GM12878 (cell line): ENCODE data around the gene SPI1. TPM values are rescaled to one million over a fixed set of nuclear protein-coding genes. Genes with fewer than 3 reads are reported as not detected.

Experiments
- ATAC-seq: fragments of 200-7000 bp; cut with Tn5 transposase; 3 replicates; pipeline ENCODE4 v1.9.1; 2020; ENCODE audit warnings: mild to moderate bottlenecking, moderate library complexity
- BruUV-seq: library from RNA; stranded (reverse); fragments of 400-500 nt; replicated peaks from 2 replicates; lab custom pipeline; 2021; lab: Mats Ljungman, UMichigan
- CTCF ChIA-PET: fragments of 300-600 bp; sonication (Branson Sonifier 250); formaldehyde crosslinking; extraction: SDS; loops from one replicate; lab custom pipeline; 2021; ENCODE audit warnings: inconsistent platforms; lab: Yijun Ruan, JAX
- POLR2A ChIA-PET: fragments of 350-600 bp; formaldehyde crosslinking; extraction: SDS; loops from one replicate; lab custom pipeline; 2021; ENCODE audit warnings: inconsistent platforms; lab: Charles Lee
- RAD21 ChIA-PET: fragments of 300-600 bp; sonication (Branson Sonifier 250); formaldehyde crosslinking; loops from one replicate; lab custom pipeline; 2023; ENCODE audit warnings: antibody characterized with exemption; ENCODE audit not compliant: unreplicated experiment; lab: Charles Lee
- SMC1A ChIA-PET: fragments of 300-600 bp; sonication (Branson Sonifier 250); formaldehyde crosslinking; loops from one replicate; lab custom pipeline; 2023; ENCODE audit not compliant: unreplicated experiment, uncharacterized antibody; lab: Charles Lee
- DNase-seq: peaks from one replicate; pipeline ENCODE4 v3.0.0-alpha.2; 2011; ENCODE audit warnings: low read depth, low spot score
- FAIRE-seq: peaks from 3 replicates; lab custom pipeline; 2011; peaks lifted over from hg19 to GRCh38; lab: Jason Lieb, UNC
- H2AFZ ChIP-seq: 2 replicates; pipeline ENCODE4 v1.6.0; 2011; ENCODE audit warnings: low read depth, low read length, control low read depth; ENCODE audit not compliant: control insufficient read depth
- H3K27ac ChIP-seq: 2 replicates; pipeline ENCODE4 v1.5.1; 2011; ENCODE audit warnings: control low read depth; ENCODE audit not compliant: control insufficient read depth, insufficient read depth
- H3K27me3 ChIP-seq, 2 experiments: replicated peaks in 1 of 2; 2 replicates each; pipeline versions ENCODE4 v1.6.0 to v1.6.1; 2011; ENCODE audit warnings: low read length in 1 of 2; ENCODE audit not compliant: control insufficient read depth in 2 of 2, insufficient read depth in 2 of 2
- H3K36me3 ChIP-seq, 2 experiments: 2 replicates each; pipeline ENCODE4 v1.5.1; 2011; ENCODE audit warnings: low read length in 1 of 2; ENCODE audit not compliant: control insufficient read depth in 2 of 2, insufficient read depth in 2 of 2
- H3K4me1 ChIP-seq: 2 replicates; pipeline ENCODE4 v1.6.1; 2011; ENCODE audit warnings: mild to moderate bottlenecking, low read length, moderate library complexity, mixed read lengths; ENCODE audit not compliant: control insufficient read depth, insufficient read depth
- H3K4me2 ChIP-seq: 2 replicates; pipeline ENCODE4 v1.6.0; 2011; ENCODE audit warnings: control low read depth; ENCODE audit not compliant: control insufficient read depth, insufficient read depth
- H3K4me3 ChIP-seq: fragments of 200-600 bp; sonication (generic); 2 replicates; pipeline ENCODE4 v1.5.1; 2016
- H3K79me2 ChIP-seq: 2 replicates; pipeline ENCODE4 v1.6.0; 2011; ENCODE audit warnings: low read length; ENCODE audit not compliant: control insufficient read depth, insufficient read depth
- H3K9ac ChIP-seq: 2 replicates; pipeline ENCODE4 v1.8.0; 2011; ENCODE audit warnings: low read length, control low read depth, mixed read lengths; ENCODE audit not compliant: control insufficient read depth, insufficient read depth
- H3K9me3 ChIP-seq: replicated peaks from 3 replicates; pipeline ENCODE4 v1.5.1; 2011; ENCODE audit warnings: mild to moderate bottlenecking, low read length; ENCODE audit not compliant: control insufficient read depth, insufficient read depth
- H4K20me1 ChIP-seq: 2 replicates; pipeline ENCODE4 v1.6.0; 2011; ENCODE audit not compliant: control insufficient read depth, insufficient read depth
- BRCA1 ChIP-seq: IDR thresholded peaks from 2 replicates; pipeline ENCODE4 v1.6.1; 2011; ENCODE audit warnings: low read depth, low read length, improper control_type of control experiment
- CTCF ChIP-seq, 3 experiments: IDR thresholded peaks in 2 of 3; conservative IDR thresholded peaks in 1 of 3; 2 replicates each; pipeline ENCODE4 v1.5.1; 2011; ENCODE audit warnings: low read depth in 3 of 3, low read length in 3 of 3, mild to moderate bottlenecking in 3 of 3, control low read depth in 2 of 3, moderate library complexity in 2 of 3, inconsistent platforms in 1 of 3, mixed read lengths in 1 of 3; ENCODE audit not compliant: control insufficient read depth in 2 of 3, insufficient read depth in 1 of 3; ENCODE audit errors: extremely low read depth in 1 of 3
- KDM1A ChIP-seq: fragments of 200-600 bp; sonication (generic); IDR thresholded peaks from 2 replicates; pipeline ENCODE4 v1.6.1; 2016; ENCODE audit warnings: borderline replicate concordance
- MTA2 ChIP-seq: fragments of 450-650 bp; IDR thresholded peaks from 2 replicates; pipeline ENCODE4 v1.6.1; 2016; ENCODE audit warnings: low read depth, mild to moderate bottlenecking, moderate library complexity
- PAX8 ChIP-seq: fragments of 450-650 bp; IDR thresholded peaks from 2 replicates; pipeline ENCODE4 v1.6.1; 2017; ENCODE audit warnings: mild to moderate bottlenecking, moderate library complexity
- POLR2AphosphoS2 ChIP-seq: IDR thresholded peaks from 2 replicates; pipeline ENCODE4 v1.6.1; 2011; ENCODE audit warnings: low read depth, mild to moderate bottlenecking, low read length, improper control_type of control experiment, moderate library complexity
- RAD21 ChIP-seq: IDR thresholded peaks from 2 replicates; pipeline ENCODE4 v1.6.1; 2011; ENCODE audit warnings: mild to moderate bottlenecking, low read depth, low read length, moderate library complexity; ENCODE audit not compliant: insufficient read depth
- RUNX3 ChIP-seq: IDR thresholded peaks from 2 replicates; pipeline ENCODE4 v1.6.1; 2012; ENCODE audit warnings: low read length, inconsistent platforms
- SMARCA5 ChIP-seq: fragments of 450-650 bp; IDR thresholded peaks from 2 replicates; pipeline ENCODE4 v1.6.1; 2017; ENCODE audit warnings: mild to moderate bottlenecking
- SMC3 ChIP-seq: IDR thresholded peaks from 2 replicates; pipeline ENCODE4 v1.6.1; 2011; ENCODE audit warnings: low read length, improper control_type of control experiment, borderline replicate concordance
- SUPT20H ChIP-seq: IDR thresholded peaks from 2 replicates; pipeline ENCODE4 v1.6.1; 2011; ENCODE audit warnings: low read depth, mild to moderate bottlenecking, low read length, moderate library complexity, borderline replicate concordance; ENCODE audit not compliant: control insufficient read depth
- TARDBP ChIP-seq: IDR thresholded peaks from 2 replicates; pipeline ENCODE4 v1.6.1; 2016; ENCODE audit warnings: borderline replicate concordance
- ZBED1 ChIP-seq: IDR thresholded peaks from 2 replicates; pipeline ENCODE4 v1.6.1; 2016; ENCODE audit warnings: borderline replicate concordance
- WGBS: methylation state at CpG from one replicate; pipeline ENCODE4 v1.1.6; 2016; ENCODE audit warnings: low lambda C conversion rate; ENCODE audit not compliant: insufficient replicate concordance, insufficient coverage; ENCODE audit errors: missing lambda C conversion rate; 5-methylcytosine and 5-hydroxymethylcytosine counted together
- in situ Hi-C: fragments of 300-500 bp; cut with MboI; formaldehyde crosslinking; loops from 9 replicates; pipeline ENCODE4 v1.14.3; 2018; ENCODE audit warnings: mixed read lengths
- intact Hi-C: fragments of 100-400 bp; cut with micrococcal nuclease; formaldehyde crosslinking; loops from one replicate; pipeline ENCODE4 v1.14.2; 2022; ENCODE audit not compliant: unreplicated experiment
- polyA plus RNA-seq, 11 experiments: library from polyadenylated mRNA; depleted of rRNA in 4 of 11; unstranded in 6 of 11; stranded (reverse) in 5 of 11; fragments of >200 nt; fragmentation: Nextera tagmentation in 4 of 11; fragmentation: Illumina TruSeq in 1 of 11; extraction: Ambion mirVana in 4 of 11; extraction: Trizol in 1 of 11; gene quantifications; 1 replicate in 1 of 11; 2 replicates in 10 of 11; pipeline versions ENCODE4 v1.2.1 to v1.2.3, GENCODE V29; 2011 to 2016; ENCODE audit warnings: inconsistent platforms in 2 of 11, missing spikeins in 2 of 11, low read depth in 1 of 11
- total RNA-seq, 4 experiments: library from RNA; depleted of rRNA in 3 of 4; stranded (reverse); fragments of >200 nt in 3 of 4; fragmentation: Illumina TruSeq in 1 of 4; extraction: Trizol in 1 of 4; gene quantifications; 2 replicates each; pipeline versions ENCODE4 v1.2.1 to v1.2.3, GENCODE V29; 2013 to 2021

SPI1 gene
- total and polyA plus RNA-seq, 10 of the 15 experiments (the other 5 are each of a cell fraction or from before 2014, with no cell fraction given): 0.05 to 31.1 (median 9.7) TPM

- no TSS peak for BruUV-seq
- Histone ChIP-seq H3K4me2 (no peak overlapping the region), H3K4me3 (no peak overlapping the region), H3K27ac (no peak overlapping the region), H2AFZ (no peak overlapping the region), H3K9ac (no peak overlapping the region), H3K9me3 (no peaks in the 10 kb centered on the region), H3K79me2 (no peaks in the 10 kb centered on the region), H3K27me3 (no peaks in the 10 kb centered on the region; a peak in 1 of 4 replicates), H3K4me1 (no peaks in the 10 kb centered on the region), H4K20me1 (no peaks in the 10 kb centered on the region), H3K36me3 (no peaks in the 10 kb centered on the region; a peak in 1 of 4 replicates)
- intact Hi-C loops (loop anchor here (5.0 kb wide), 1 partner anchor 172 kb away; the partner anchor contains the start of gene ARFGAP2), in situ Hi-C loops (no loop called here)
- ChIA-PET RAD21 (no interaction called here), CTCF (interaction anchor here (0.6 to 1.5 kb wide), 4 partner anchors 29 to 171 kb away, joined by 3 read pairs; no protein-coding TSS in a partner anchor), POLR2A (no interaction called here), SMC1A (interaction anchor here (0.5 to 1.0 kb wide), 2 partner anchors 19 to 63 kb away, joined by 3 read pairs; no protein-coding TSS in a partner anchor)
- FAIRE-seq (no peak), ATAC-seq (no peak), DNase-seq (no peak)
- 67% methylated on average over 22 of the region's 23 CpGs for WGBS
- no peak for TF ChIP-seq SUPT20H
- no peak for TF ChIP-seq POLR2AphosphoS2
- no peak for TF ChIP-seq MTA2
- TF ChIP-seq TARDBP: no peak
- no peak for TF ChIP-seq PAX8
- no peak for TF ChIP-seq SMC3
Observed at GRCh38 chr11:47349521-47350095, 28.7 kb downstream of the SPI1 start.

- POLR2A ChIA-PET: no interaction called here
- FAIRE-seq (no peak), DNase-seq (no peak), ATAC-seq (peak; percentile 66)
- 49% methylated on average over 7 of the region's 8 CpGs for WGBS
- SMC1A ChIA-PET: interaction anchor here (0.5 to 1.0 kb wide), 2 partner anchors 19 to 64 kb away, joined by 3 read pairs; no protein-coding TSS in a partner anchor
- H3K4me2 ChIP-seq: no peak overlapping the region
- H3K4me1 ChIP-seq: no peaks in the 10 kb centered on the region
- H3K4me3 ChIP-seq: no peak overlapping the region
- no peaks in the 10 kb centered on the region for H4K20me1 ChIP-seq
- in situ Hi-C loops: no loop called here
- no peaks in the 10 kb centered on the region for H3K36me3 ChIP-seq
- no peak overlapping the region for H2AFZ ChIP-seq
- no peak overlapping the region for H3K27ac ChIP-seq
- H3K27me3 ChIP-seq: no peaks in the 10 kb centered on the region; a peak in 1 of 4 replicates
- no peak overlapping the region for H3K9ac ChIP-seq
- RAD21 ChIA-PET: no interaction called here
- intact Hi-C loops: loop anchor here (5.0 kb wide), 1 partner anchor 172 kb away; the partner anchor contains the start of gene ARFGAP2
- CTCF ChIA-PET: interaction anchor here (0.6 to 1.5 kb wide), 4 partner anchors 28 to 171 kb away, joined by 3 read pairs; no protein-coding TSS in a partner anchor
- no peaks in the 10 kb centered on the region for H3K9me3 ChIP-seq
- TF ChIP-seq RAD21 (peak; percentile 55), BRCA1 (no peak), SMARCA5 (no peak), CTCF (IDR thresholded peaks at IDR 0.05 in 2 of 3, conservative IDR thresholded peaks at IDR 0.05 in 1 of 3; ENCODE audit: control insufficient read depth in 2 of 3, extremely low read depth in 1 of 3, insufficient read depth in 1 of 3, low read depth in 3 of 3, low read length in 3 of 3) (peak; percentile 25 to 36 (median 30); a peak in 3 of 6 replicates), ZBED1 (no peak), RUNX3 (peak; percentile 28; the same call in 1 of the 2 replicates), KDM1A (no peak)
- no peaks in the 10 kb centered on the region for H3K79me2 ChIP-seq
- BruUV-seq: no TSS peak
Observed at GRCh38 chr11:47348859-47349258, 29.5 kb downstream of the SPI1 start.
